H9 (cell line): Measurements from ENCODE around the gene ABCC12. TPM values are rescaled to one million over a fixed set of nuclear protein-coding genes. Genes with fewer than 3 reads are reported as not detected.

ENCODE experiments used
- DNase-seq: peaks from one replicate; pipeline ENCODE4 v3.0.0-alpha.2; 2017
- H2AFZ ChIP-seq: one replicate; pipeline ENCODE4 v1.6.1; 2013; ENCODE audit warnings: mild to moderate bottlenecking, low read length, control low read depth, moderate library complexity
- H2AK5ac ChIP-seq: 2 replicates; pipeline ENCODE4 v1.6.1; 2013; ENCODE audit warnings: low read length, control low read depth, mixed read lengths; ENCODE audit not compliant: insufficient read length
- H2BK120ac ChIP-seq: one replicate; pipeline ENCODE4 v1.6.1; 2013; ENCODE audit warnings: low read depth, mild to moderate bottlenecking, low read length, control low read depth, inconsistent platforms; ENCODE audit not compliant: poor library complexity, severe bottlenecking
- H2BK12ac ChIP-seq: 2 replicates; pipeline ENCODE4 v1.6.1; 2013; ENCODE audit warnings: low read length, control low read depth, mixed read lengths, low read depth; ENCODE audit not compliant: insufficient read length
- H2BK15ac ChIP-seq: 2 replicates; pipeline ENCODE4 v1.6.1; 2013; ENCODE audit warnings: low read depth, low read length, control low read depth
- H2BK20ac ChIP-seq: one replicate; pipeline ENCODE4 v1.6.1; 2013; ENCODE audit warnings: low read depth, mild to moderate bottlenecking, low read length, control low read depth, inconsistent platforms; ENCODE audit not compliant: poor library complexity, severe bottlenecking
- H2BK5ac ChIP-seq: 2 replicates; pipeline ENCODE4 v1.6.1; 2013; ENCODE audit warnings: low read length, control low read depth, mixed read lengths; ENCODE audit not compliant: insufficient read length
- H3K14ac ChIP-seq: 2 replicates; pipeline ENCODE4 v1.6.1; 2013; ENCODE audit warnings: low read length, control low read depth; ENCODE audit not compliant: insufficient read depth
- H3K18ac ChIP-seq: 2 replicates; pipeline ENCODE4 v1.6.1; 2013; ENCODE audit warnings: low read depth, mild to moderate bottlenecking, mixed read lengths, low read length, control low read depth; ENCODE audit not compliant: insufficient read length
- H3K23ac ChIP-seq: 2 replicates; pipeline ENCODE4 v1.6.1; 2013; ENCODE audit warnings: low read length, control low read depth, mixed read lengths, low read depth; ENCODE audit not compliant: insufficient read length
- H3K23me2 ChIP-seq: 2 replicates; pipeline ENCODE4 v1.6.1; 2013; ENCODE audit warnings: low read depth, mild to moderate bottlenecking, mixed read lengths, low read length, control low read depth; ENCODE audit not compliant: insufficient read length, poor library complexity, severe bottlenecking
- H3K27ac ChIP-seq: 2 replicates; pipeline ENCODE4 v1.5.1; 2013; ENCODE audit warnings: low read length, control low read depth, mixed read lengths, low read depth; ENCODE audit not compliant: insufficient read length
- H3K27me3 ChIP-seq: 2 replicates; pipeline ENCODE4 v1.6.1; 2013; ENCODE audit warnings: low read length, control low read depth, inconsistent platforms; ENCODE audit not compliant: insufficient read depth
- H3K4ac ChIP-seq: 2 replicates; pipeline ENCODE4 v1.6.1; 2013; ENCODE audit warnings: low read depth, mild to moderate bottlenecking, control low read depth, inconsistent platforms, low read length, moderate library complexity
- H3K4me1 ChIP-seq: 2 replicates; pipeline ENCODE4 v1.6.1; 2013; ENCODE audit warnings: low read length, control low read depth, inconsistent platforms; ENCODE audit not compliant: insufficient read depth
- H3K4me2 ChIP-seq: 2 replicates; pipeline ENCODE4 v1.6.1; 2013; ENCODE audit warnings: low read length, control low read depth, mixed read lengths; ENCODE audit not compliant: insufficient read length, insufficient read depth
- H3K56ac ChIP-seq: 2 replicates; pipeline ENCODE4 v1.6.1; 2013; ENCODE audit warnings: low read depth, mild to moderate bottlenecking, mixed read lengths, low read length, control low read depth; ENCODE audit not compliant: insufficient read length
- H3K79me1 ChIP-seq: 2 replicates; pipeline ENCODE4 v1.6.1; 2013; ENCODE audit warnings: low read depth, mild to moderate bottlenecking, moderate library complexity, low read length, control low read depth, inconsistent platforms; ENCODE audit not compliant: insufficient read depth, poor library complexity, severe bottlenecking
- H3K79me2 ChIP-seq: 2 replicates; pipeline ENCODE4 v1.6.1; 2013; ENCODE audit warnings: low read length, control low read depth, inconsistent platforms; ENCODE audit not compliant: insufficient read depth
- H3K9ac ChIP-seq: 2 replicates; pipeline ENCODE4 v1.6.1; 2013; ENCODE audit warnings: low read length, control low read depth, mixed read lengths; ENCODE audit not compliant: insufficient read length; ENCODE audit errors: extremely low read depth
- H3K9me3 ChIP-seq: one replicate; pipeline ENCODE4 v1.6.1; 2013; ENCODE audit warnings: low read depth, low read length, inconsistent platforms; ENCODE audit not compliant: control insufficient read depth
- H3T11ph ChIP-seq: one replicate; pipeline ENCODE4 v1.6.1; 2013; ENCODE audit warnings: mild to moderate bottlenecking, low read length, control low read depth, inconsistent platforms
- H4K20me1 ChIP-seq: one replicate; pipeline ENCODE4 v1.6.1; 2013; ENCODE audit not compliant: control insufficient read depth, insufficient read length, insufficient read depth
- H4K5ac ChIP-seq: 2 replicates; pipeline ENCODE4 v1.6.1; 2013; ENCODE audit warnings: low read depth, mild to moderate bottlenecking, mixed read lengths, low read length, control low read depth; ENCODE audit not compliant: insufficient read length
- H4K8ac ChIP-seq: replicated peaks from 2 replicates; pipeline ENCODE4 v1.6.1; 2013; ENCODE audit warnings: low read length, control low read depth, mixed read lengths, low read depth; ENCODE audit not compliant: insufficient read length
- H4K91ac ChIP-seq: 2 replicates; pipeline ENCODE4 v1.6.1; 2013; ENCODE audit warnings: low read depth, mild to moderate bottlenecking, moderate library complexity, mixed read lengths, low read length, control low read depth; ENCODE audit not compliant: insufficient read length
- H3K27ac Mint-ChIP-seq, 3 experiments: 2 replicates in 2 of 3; 3 replicates in 1 of 3; pipeline ENCODE4 v1.8.0; 2020 to 2021; ENCODE audit warnings: mixed read lengths in 3 of 3, mild to moderate bottlenecking in 1 of 3, moderate library complexity in 1 of 3
- H3K27me3 Mint-ChIP-seq: 2 replicates; pipeline ENCODE4 v1.8.0; 2021; ENCODE audit warnings: low read depth, mild to moderate bottlenecking, moderate library complexity, mixed read lengths
- H3K36me3 Mint-ChIP-seq, 3 experiments: 2 replicates in 2 of 3; 3 replicates in 1 of 3; pipeline ENCODE4 v1.8.0; 2020 to 2021; ENCODE audit warnings: low read depth in 3 of 3, mixed read lengths in 3 of 3; ENCODE audit not compliant: insufficient read depth in 1 of 3
- H3K4me1 Mint-ChIP-seq, 2 experiments: 2 replicates each; pipeline ENCODE4 v1.8.0; 2020; ENCODE audit warnings: mixed read lengths in 2 of 2
- H3K4me3 Mint-ChIP-seq, 2 experiments: 2 replicates in 1 of 2; 3 replicates in 1 of 2; pipeline ENCODE4 v1.8.0; 2020 to 2021; ENCODE audit warnings: mild to moderate bottlenecking in 2 of 2, mixed read lengths in 2 of 2, moderate library complexity in 1 of 2
- H3K9me3 Mint-ChIP-seq, 2 experiments: 2 replicates in 1 of 2; 3 replicates in 1 of 2; pipeline ENCODE4 v1.8.0; 2020; ENCODE audit warnings: mild to moderate bottlenecking in 2 of 2, mixed read lengths in 2 of 2, moderate library complexity in 1 of 2
- WGBS: extraction: QIAGEN DNeasy Blood & Tissue Kit; methylation state at CpG from one replicate; pipeline ENCODE4 v1.1.7; 2013; ENCODE audit warnings: missing lambda C conversion rate, low lambda C conversion rate, mixed read lengths; ENCODE audit not compliant: insufficient read length; ENCODE audit errors: extremely low coverage; 5-methylcytosine and 5-hydroxymethylcytosine counted together
- total RNA-seq: library from RNA; stranded (reverse); gene quantifications from 2 replicates; pipeline ENCODE4 v1.2.1, GENCODE V29; 2021
- TF ChIP-seq, protein P1 (sequence below): fragments of 200-600 bp; sonication (generic); conservative IDR thresholded peaks from 3 replicates; pipeline ENCODE4 v1.8.0; 2021; ENCODE audit warnings: antibody characterized with exemption, mild to moderate bottlenecking

ABCC12 gene
- total RNA-seq, 1 experiment from 2014 or later: 0.09 TPM

GRCh38 chr16:48118841-48119240, 37.0 kb downstream of the ABCC12 start:
- Histone ChIP-seq H4K91ac (no peak overlapping the region), H3K27ac (no peak overlapping the region), H2BK120ac (no peak overlapping the region), H4K8ac (no peak overlapping the region), H3K14ac (no peak overlapping the region), H3K23me2 (no peaks in the 10 kb centered on the region), H3K27me3 (no peaks in the 10 kb centered on the region), H2BK5ac (no peak overlapping the region), H3K79me1 (no peaks in the 10 kb centered on the region), H3K4me2 (no peak overlapping the region), H4K20me1 (no peaks in the 10 kb centered on the region), H3K56ac (no peak overlapping the region), H2BK20ac (no peak overlapping the region), H3K18ac (no peak overlapping the region), H2AK5ac (no peak overlapping the region), H2AFZ (no peak overlapping the region), H3T11ph (no peak overlapping the region), H3K4ac (no peak overlapping the region), H3K79me2 (no peaks in the 10 kb centered on the region), H2BK12ac (no peak overlapping the region), H3K9ac (no peak overlapping the region), H3K4me1 (no peaks in the 10 kb centered on the region), H2BK15ac (no peak overlapping the region), H3K23ac (no peak overlapping the region), H4K5ac (no peak overlapping the region), H3K9me3 (no peaks in the 10 kb centered on the region)
- Mint-ChIP-seq H3K36me3 (no peaks in the 10 kb centered on the region; a peak in 1 of 7 replicates), H3K4me1 (no peaks in the 10 kb centered on the region), H3K27me3 (peaks cover 3% of the 10 kb centered on the region; the same call in 1 of the 2 replicates), H3K27ac (no peak overlapping the region), H3K9me3 (no peaks in the 10 kb centered on the region; a peak in 1 of 5 replicates), H3K4me3 (no peak overlapping the region)
- TF ChIP-seq, protein P1, sequence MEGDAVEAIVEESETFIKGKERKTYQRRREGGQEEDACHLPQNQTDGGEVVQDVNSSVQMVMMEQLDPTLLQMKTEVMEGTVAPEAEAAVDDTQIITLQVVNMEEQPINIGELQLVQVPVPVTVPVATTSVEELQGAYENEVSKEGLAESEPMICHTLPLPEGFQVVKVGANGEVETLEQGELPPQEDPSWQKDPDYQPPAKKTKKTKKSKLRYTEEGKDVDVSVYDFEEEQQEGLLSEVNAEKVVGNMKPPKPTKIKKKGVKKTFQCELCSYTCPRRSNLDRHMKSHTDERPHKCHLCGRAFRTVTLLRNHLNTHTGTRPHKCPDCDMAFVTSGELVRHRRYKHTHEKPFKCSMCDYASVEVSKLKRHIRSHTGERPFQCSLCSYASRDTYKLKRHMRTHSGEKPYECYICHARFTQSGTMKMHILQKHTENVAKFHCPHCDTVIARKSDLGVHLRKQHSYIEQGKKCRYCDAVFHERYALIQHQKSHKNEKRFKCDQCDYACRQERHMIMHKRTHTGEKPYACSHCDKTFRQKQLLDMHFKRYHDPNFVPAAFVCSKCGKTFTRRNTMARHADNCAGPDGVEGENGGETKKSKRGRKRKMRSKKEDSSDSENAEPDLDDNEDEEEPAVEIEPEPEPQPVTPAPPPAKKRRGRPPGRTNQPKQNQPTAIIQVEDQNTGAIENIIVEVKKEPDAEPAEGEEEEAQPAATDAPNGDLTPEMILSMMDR: no peak
- no peak for DNase-seq
- no CpG with 5 or more reads among the region's 2 CpGs for WGBS
